Prostate gland (tissue), 2 donors: ENCODE data around the gene TSPAN31. TPM values are rescaled to one million over a fixed set of nuclear protein-coding genes. Genes with fewer than 3 reads are reported as not detected.

Source experiments
- DNase-seq: peaks from one replicate; pipeline ENCODE4 v3.0.0-alpha.2; 2019; ENCODE audit warnings: low spot score
- H3K27ac ChIP-seq, 2 donors: fragments of 200-600 bp; sonication (generic); 2 replicates each; pipeline ENCODE4 v1.5.1; 2017 to 2019
- H3K27me3 ChIP-seq: fragments of 200-600 bp; sonication (generic); replicated peaks from 2 replicates; pipeline ENCODE4 v1.5.1; 2019; ENCODE audit not compliant: insufficient read depth
- H3K36me3 ChIP-seq, 2 donors: fragments of 200-600 bp; sonication (generic); 1 replicate in 1 of 2; 2 replicates in 1 of 2; pipeline versions ENCODE4 v1.5.1 to v1.8.1; 2017 to 2019
- H3K4me1 ChIP-seq: fragments of 200-600 bp; sonication (generic); replicated peaks from 2 replicates; pipeline ENCODE4 v1.5.1; 2019
- H3K4me3 ChIP-seq, 2 donors: fragments of 200-600 bp; sonication (generic); 2 replicates each; pipeline ENCODE4 v1.5.1; 2017 to 2019
- H3K9me3 ChIP-seq: fragments of 200-600 bp; sonication (generic); 2 replicates; pipeline ENCODE4 v1.5.1; 2017
- CTCF ChIP-seq, 4 experiments: fragments of 200-600 bp in 2 of 4; fragments of 450-650 bp in 2 of 4; sonication (generic) in 2 of 4; IDR thresholded peaks; 1 replicate in 3 of 4; 2 replicates in 1 of 4; pipeline ENCODE4 v1.5.1; 2016 to 2019; ENCODE audit warnings: antibody characterized with exemption in 4 of 4, mild to moderate bottlenecking in 2 of 4, moderate library complexity in 2 of 4
- POLR2A ChIP-seq: fragments of 450-650 bp; IDR thresholded peaks from one replicate; pipeline ENCODE4 v1.6.1; 2016; ENCODE audit warnings: antibody characterized with exemption, mild to moderate bottlenecking
- POLR2AphosphoS5 ChIP-seq: sonication (generic); formaldehyde crosslinking; IDR thresholded peaks from one replicate; pipeline ENCODE4 v1.6.1; 2017; ENCODE audit warnings: antibody characterized with exemption
- WGBS: methylation state at CpG from one replicate; pipeline ENCODE4 v1.1.5; 2018; 5-methylcytosine and 5-hydroxymethylcytosine counted together
- intact Hi-C: fragments of 100-400 bp; cut with DNase I; formaldehyde crosslinking; loops from one replicate; pipeline ENCODE4 v1.14.2; 2022
- total RNA-seq, 2 donors: library from RNA; depleted of rRNA; stranded (reverse); fragments of >200 nt; gene quantifications; one replicate each; pipeline ENCODE4 v1.1.0, GENCODE V29; 2016

The TSPAN31 gene
- total RNA-seq, 2 donors from 2014 or later, result 40.4 to 127 TPM

- WGBS, result 64% methylated on average over 11 of the region's 11 CpGs
- Histone ChIP-seq H3K9me3 (no peaks in the 10 kb centered on the region), H3K27me3 (no peaks in the 10 kb centered on the region), H3K27ac (no peak overlapping the region), H3K4me3 (no peak overlapping the region), H3K36me3 (peaks cover 7 to 17% of the 10 kb centered on the region in 2 donors), H3K4me1 (no peaks in the 10 kb centered on the region)
- TF ChIP-seq CTCF (IDR thresholded peaks at IDR 0.05), result no peak
- no peak for TF ChIP-seq POLR2AphosphoS5
- TF ChIP-seq POLR2A, result no peak
- DNase-seq, result no peak
- intact Hi-C loops, result no loop called here
Measured at GRCh38 chr12:57722716-57723629, 21.9 kb upstream of the TSPAN31 start.

GRCh38 chr12:57723630-57723962 is 21.2 kb upstream of the TSPAN31 start:
- Histone ChIP-seq H3K4me3 (no peak overlapping the region), H3K4me1 (no peaks in the 10 kb centered on the region), H3K36me3 (peaks cover 7 to 17% of the 10 kb centered on the region in 2 donors), H3K9me3 (no peaks in the 10 kb centered on the region), H3K27me3 (no peaks in the 10 kb centered on the region), H3K27ac (no peak overlapping the region)
- DNase-seq, result no peak
- 68% methylated on average over 2 of the region's 2 CpGs for WGBS
- no peak for TF ChIP-seq POLR2AphosphoS5
- intact Hi-C loops, result no loop called here

GRCh38 chr12:57724003-57724935 is 20.6 kb upstream of the TSPAN31 start:
- no peaks in the 10 kb centered on the region for H3K27me3 ChIP-seq
- no peak for DNase-seq
- H3K36me3 ChIP-seq, result peaks cover under 1 to 12% of the 10 kb centered on the region in 2 donors
- no peaks in the 10 kb centered on the region for H3K9me3 ChIP-seq
- TF ChIP-seq CTCF (IDR thresholded peaks at IDR 0.05), result no peak
- no peak for TF ChIP-seq POLR2AphosphoS5
- TF ChIP-seq POLR2A, result no peak
- no peaks in the 10 kb centered on the region for H3K4me1 ChIP-seq
- no peak overlapping the region for H3K4me3 ChIP-seq
- H3K27ac ChIP-seq, result no peak overlapping the region
- intact Hi-C loops, result no loop called here
- 83% methylated on average over 12 of the region's 12 CpGs for WGBS

- no peaks in the 10 kb centered on the region for H3K9me3 ChIP-seq
- H3K36me3 ChIP-seq, result peaks cover 0 to 10% of the 10 kb centered on the region in 2 donors
- whole genome bisulfite sequencing, result 56% methylated on average over 11 of the region's 11 CpGs
- intact Hi-C loops, result no loop called here
- DNase-seq, result no peak
- no peaks in the 10 kb centered on the region for H3K27me3 ChIP-seq
- H3K4me3 ChIP-seq, result no peak overlapping the region
- no peak overlapping the region for H3K27ac ChIP-seq
- no peaks in the 10 kb centered on the region for H3K4me1 ChIP-seq
- TF ChIP-seq CTCF (IDR thresholded peaks at IDR 0.05) (no peak), POLR2A (no peak), POLR2AphosphoS5 (no peak)
Measured at GRCh38 chr12:57724936-57725740, 19.7 kb upstream of the TSPAN31 start.

GRCh38 chr12:57725851-57726150 is 19.0 kb upstream of the TSPAN31 start:
- DNase-seq, result no peak

More at GRCh38 chr12:57725851-57726150, 19.0 kb upstream of the TSPAN31 start:
- Histone ChIP-seq H3K9me3 (no peaks in the 10 kb centered on the region), H3K27me3 (no peaks in the 10 kb centered on the region), H3K4me1 (no peaks in the 10 kb centered on the region), H3K36me3 (peaks cover 0 to 6% of the 10 kb centered on the region in 2 donors), H3K4me3 (peak overlapping the region; percentile 42 to 51), H3K27ac (peak overlapping the region in 1 of 2 donors; percentile 32)
- 0% methylated on average over 8 of the region's 10 CpGs for WGBS
- intact Hi-C loops, result no loop called here
- TF ChIP-seq POLR2A (no peak), CTCF (IDR thresholded peaks at IDR 0.05) (no peak), POLR2AphosphoS5 (no peak)
